Immature natural killer cell (primary cell): ENCODE results near the gene TTC39C. TPM values are rescaled to one million over a fixed set of nuclear protein-coding genes. Genes with fewer than 3 reads are reported as not detected.
"Not testable (repeated sequence)": the region's sequence is repeated elsewhere in the genome, so short reads cannot be mapped to it uniquely, and the experiment has no call there.

ENCODE experiments used
- DNase-seq, 3 donors: peaks; one replicate each; pipeline ENCODE4 v3.0.0; 2022; ENCODE audit warnings: mixed read lengths in 1 of 3
- H3K27ac Mint-ChIP-seq, 6 donors: one replicate each; pipeline ENCODE4 v1.8.0; 2020; ENCODE audit warnings: mixed read lengths in 6 of 6, mild to moderate bottlenecking in 5 of 6, inconsistent platforms in 4 of 6, moderate library complexity in 3 of 6
- H3K27me3 Mint-ChIP-seq, 3 donors: one replicate each; pipeline ENCODE4 v1.8.0; 2020 to 2021; ENCODE audit warnings: low read depth in 3 of 3, mild to moderate bottlenecking in 3 of 3, mixed read lengths in 3 of 3, moderate library complexity in 3 of 3, inconsistent platforms in 1 of 3
- H3K36me3 Mint-ChIP-seq, 3 donors: one replicate each; pipeline ENCODE4 v1.8.0; 2020; ENCODE audit warnings: mixed read lengths in 3 of 3, inconsistent platforms in 2 of 3, mild to moderate bottlenecking in 2 of 3
- H3K4me1 Mint-ChIP-seq, 2 donors: one replicate each; pipeline ENCODE4 v1.8.0; 2020; ENCODE audit warnings: inconsistent platforms in 2 of 2, mild to moderate bottlenecking in 2 of 2, mixed read lengths in 2 of 2, moderate library complexity in 1 of 2
- H3K4me3 Mint-ChIP-seq, 5 donors: one replicate each; pipeline ENCODE4 v1.8.0; 2020; ENCODE audit warnings: mild to moderate bottlenecking in 5 of 5, mixed read lengths in 5 of 5, inconsistent platforms in 3 of 5, moderate library complexity in 3 of 5
- H3K9me3 Mint-ChIP-seq, 6 donors: one replicate each; pipeline ENCODE4 v1.8.0; 2020; ENCODE audit warnings: mild to moderate bottlenecking in 6 of 6, mixed read lengths in 6 of 6, inconsistent platforms in 4 of 6, moderate library complexity in 3 of 6
- polyA plus RNA-seq, 3 donors: library from polyadenylated mRNA; unstranded; fragments of 300-500 nt; fragmentation: Illumina TruSeq; gene quantifications; one replicate each; pipeline ENCODE4 v1.2.3, GENCODE V29; 2021

The TTC39C gene
- polyA plus RNA-seq, 3 donors from 2014 or later, result 18.3 to 26.7 (median 25.0) TPM

- Mint-ChIP-seq H3K9me3 (no peaks in the 10 kb centered on the region), H3K27ac (peak overlapping the region in 2 of 6 donors; percentile 0 to 8), H3K4me1 (no peaks in the 10 kb centered on the region), H3K36me3 (peaks cover 29 to 64% (median 43%) of the 10 kb centered on the region in 3 donors), H3K4me3 (no peak overlapping the region), H3K27me3 (peaks cover 0 to 2% (median 0%) of the 10 kb centered on the region in 3 donors)
- DNase-seq, result no peak
Observed at GRCh38 chr18:24127735-24128134, 113.2 kb downstream of the TTC39C start.

DNA sequence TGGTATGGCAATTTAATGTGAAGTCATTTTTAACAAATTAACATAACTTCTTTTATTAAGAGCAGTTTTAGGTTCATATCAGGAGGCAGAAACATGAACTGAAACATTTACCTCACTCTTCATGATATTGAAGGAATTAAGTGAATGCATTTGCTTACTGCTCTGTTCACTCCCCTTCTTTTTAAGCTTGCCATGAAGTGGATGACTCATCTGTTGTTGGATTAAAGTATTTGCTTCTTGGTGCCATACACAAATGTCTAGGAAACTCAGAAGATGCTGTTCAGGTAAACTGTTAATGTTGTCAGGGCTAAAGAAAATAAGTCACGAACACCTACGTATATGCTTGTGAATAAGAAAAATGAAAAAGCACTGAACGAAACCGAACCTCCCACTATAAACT, 114.1 kb downstream of the TTC39C start:
- peaks cover 0 to 2% (median 0%) of the 10 kb centered on the region in 3 donors for H3K27me3 Mint-ChIP-seq
- no peak for DNase-seq
- no peak overlapping the region for H3K4me3 Mint-ChIP-seq
- H3K9me3 Mint-ChIP-seq, result no peaks in the 10 kb centered on the region
- peaks cover 28 to 68% (median 45%) of the 10 kb centered on the region in 3 donors for H3K36me3 Mint-ChIP-seq
- no peaks in the 10 kb centered on the region for H3K4me1 Mint-ChIP-seq
- H3K27ac Mint-ChIP-seq, result no peak overlapping the region

- H3K36me3 Mint-ChIP-seq, result peaks cover 27 to 56% (median 43%) of the 10 kb centered on the region in 3 donors
- no peak overlapping the region for H3K27ac Mint-ChIP-seq
- no peak overlapping the region for H3K4me3 Mint-ChIP-seq
- no peaks in the 10 kb centered on the region for H3K9me3 Mint-ChIP-seq
- peaks cover 0 to 2% (median 0%) of the 10 kb centered on the region in 3 donors for H3K27me3 Mint-ChIP-seq
- H3K4me1 Mint-ChIP-seq, result peaks cover 0 to 4% of the 10 kb centered on the region in 2 donors
- DNase-seq, result no peak
Observed at GRCh38 chr18:24130494-24130893, 115.9 kb downstream of the TTC39C start.

DNA sequence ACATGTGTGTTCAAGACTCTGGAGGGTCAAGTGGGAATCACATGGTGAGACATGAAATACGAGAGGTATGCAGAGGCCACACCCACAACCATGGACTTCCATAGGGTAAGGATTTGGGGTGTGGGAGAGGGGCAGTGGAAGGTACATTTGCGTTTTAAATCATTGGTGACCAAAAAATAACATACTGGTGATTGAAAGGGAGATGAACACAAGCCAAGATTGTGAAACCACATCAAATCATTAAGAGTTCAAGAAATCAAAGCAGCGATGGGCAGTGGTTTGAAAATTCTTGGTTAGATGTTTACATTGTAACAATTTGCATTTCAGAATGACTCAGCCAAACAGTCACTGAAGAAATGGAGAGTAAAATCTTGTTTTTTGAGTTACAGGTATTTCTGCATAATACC, 122.4 kb downstream of the TTC39C start:
- peaks cover 16 to 37% of the 10 kb centered on the region in 2 donors for H3K4me1 Mint-ChIP-seq
- H3K9me3 Mint-ChIP-seq, result no peaks in the 10 kb centered on the region
- peaks cover 15 to 29% (median 20%) of the 10 kb centered on the region in 3 donors for H3K36me3 Mint-ChIP-seq
- H3K4me3 Mint-ChIP-seq, result peak overlapping the region in 2 of 5 donors; percentile 1 to 33
- peak overlapping the region in 2 of 6 donors; percentile 4 to 27 for H3K27ac Mint-ChIP-seq
- H3K27me3 Mint-ChIP-seq, result peaks cover 3 to 19% (median 10%) of the 10 kb centered on the region in 3 donors
- no peak for DNase-seq

GRCh38 chr18:24138409-24138788, 123.8 kb downstream of the TTC39C start:
- Mint-ChIP-seq H3K27me3 (peaks cover 3 to 28% (median 11%) of the 10 kb centered on the region in 3 donors), H3K4me1 (peaks cover 16 to 37% of the 10 kb centered on the region in 2 donors), H3K27ac (peak overlapping the region in 2 of 6 donors; percentile 59 to 71), H3K9me3 (no peaks in the 10 kb centered on the region), H3K4me3 (peak overlapping the region; percentile 86 to 90 (median 88)), H3K36me3 (peaks cover 7 to 14% (median 11%) of the 10 kb centered on the region in 3 donors)
- DNase-seq, result no peak

DNA sequence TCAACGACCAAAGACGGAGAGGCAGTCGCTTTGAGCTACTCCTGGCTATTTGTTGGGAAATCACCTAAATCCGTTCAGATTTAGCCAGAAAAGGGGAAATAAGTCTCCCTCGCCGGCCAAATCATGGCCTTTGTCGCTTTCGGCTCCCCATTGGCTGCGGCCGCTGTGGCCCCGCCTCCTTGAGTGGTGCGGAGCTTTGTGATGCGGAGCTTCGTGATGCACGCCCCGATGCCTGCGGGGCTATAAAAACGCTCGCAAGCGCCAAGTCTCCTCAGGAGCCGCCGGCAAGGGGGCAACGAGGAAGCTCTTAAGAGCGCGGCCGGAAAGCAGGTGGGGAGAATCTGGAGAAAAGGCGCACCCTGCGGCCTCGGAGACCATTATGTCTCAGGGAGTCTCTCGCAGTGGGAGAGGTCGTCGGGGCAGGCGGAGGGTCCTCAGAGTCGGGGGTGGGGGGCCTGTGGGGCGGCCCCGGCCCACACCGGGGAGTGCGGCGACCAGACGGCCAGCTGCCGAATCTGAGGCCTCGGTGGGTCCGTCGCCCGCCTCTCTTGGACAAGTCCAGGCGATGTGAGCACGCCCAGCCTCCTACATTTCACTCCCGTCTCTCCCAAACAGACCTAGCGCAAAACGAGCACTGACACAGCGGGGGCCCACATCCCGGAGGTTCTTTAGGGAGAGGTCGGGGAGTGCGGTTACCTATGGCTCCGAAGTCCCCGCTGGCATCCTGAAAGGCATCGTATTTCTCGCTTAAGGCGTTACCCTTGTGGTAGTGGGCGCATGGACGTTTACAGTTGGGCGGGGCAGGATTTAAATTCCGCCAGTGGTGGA, 124.4 kb downstream of the TTC39C start, which contains the start of gene CABYR:
CABYR (plus strand) TSS at position 274 of the 828 bp plus-strand sequence. CDS start 4,053 bp downstream, outside the sequence.
- Mint-ChIP-seq H3K36me3 (peaks cover 7 to 12% (median 9%) of the 10 kb centered on the region in 3 donors), H3K9me3 (no peaks in the 10 kb centered on the region), H3K27ac (peak within 1 kb of the TSS in 2 of 6 donors; percentile 59 to 71), H3K27me3 (peaks cover 4 to 28% (median 15%) of the 10 kb centered on the region in 3 donors), H3K4me1 (peaks cover 16 to 37% of the 10 kb centered on the region in 2 donors), H3K4me3 (peak within 1 kb of the TSS; percentile 86 to 90 (median 88))
- peak; percentile 53 to 64 (median 59) for DNase-seq

DNA sequence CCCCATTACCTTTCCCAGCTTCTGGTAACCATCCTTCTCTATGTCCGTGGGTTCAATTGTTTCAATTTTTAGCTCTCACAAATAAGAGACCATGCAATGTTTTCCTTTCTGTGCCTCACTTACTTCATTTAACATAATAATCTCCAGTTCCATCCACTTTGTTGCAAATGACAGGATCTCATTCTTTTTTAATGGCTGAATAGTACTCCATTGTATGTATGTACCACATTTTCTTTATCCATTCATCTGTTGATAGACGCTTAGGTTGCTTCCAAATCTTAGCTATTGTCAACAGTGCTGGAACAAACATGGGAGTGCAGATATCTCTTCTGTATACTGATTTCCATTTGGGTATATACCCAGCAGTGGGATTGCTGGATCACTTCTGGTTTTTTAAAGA, 126.1 kb downstream of the TTC39C start:
- Mint-ChIP-seq H3K4me3 (peak overlapping the region in 3 of 5 donors; percentile 18 to 55 (median 19)), H3K4me1 (peaks cover 16 to 31% of the 10 kb centered on the region in 2 donors), H3K27ac (no peak overlapping the region), H3K36me3 (peaks cover 0 to 5% (median 3%) of the 10 kb centered on the region in 3 donors), H3K27me3 (peaks cover 5 to 33% (median 16%) of the 10 kb centered on the region in 3 donors), H3K9me3 (no peaks in the 10 kb centered on the region)
- DNase-seq, result no peak

DNA sequence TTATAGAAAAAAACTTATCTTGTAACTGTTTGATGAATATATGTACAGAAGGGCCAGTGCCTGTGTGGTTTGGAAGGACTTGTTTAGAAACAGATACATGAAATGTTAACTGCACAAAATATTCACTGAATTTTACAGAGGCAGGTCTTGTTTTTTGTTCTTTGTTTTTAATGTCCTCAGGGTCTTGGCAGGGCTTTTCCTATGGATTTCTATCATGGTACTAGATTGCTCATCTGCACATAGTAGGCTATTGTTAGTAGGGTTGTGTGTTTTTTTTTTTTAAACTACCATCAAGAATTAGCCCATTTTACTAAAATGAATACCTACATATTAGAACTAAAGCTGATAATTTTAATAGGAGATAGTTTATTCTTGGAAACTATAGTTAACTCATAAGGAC, 127.8 kb downstream of the TTC39C start:
- Mint-ChIP-seq H3K27ac (no peak overlapping the region), H3K4me1 (peaks cover 13 to 21% of the 10 kb centered on the region in 2 donors), H3K27me3 (peaks cover 5 to 33% (median 16%) of the 10 kb centered on the region in 3 donors), H3K9me3 (no peaks in the 10 kb centered on the region), H3K36me3 (peaks cover 0 to 3% (median 0%) of the 10 kb centered on the region in 3 donors), H3K4me3 (no peak overlapping the region)
- no peak for DNase-seq

DNA sequence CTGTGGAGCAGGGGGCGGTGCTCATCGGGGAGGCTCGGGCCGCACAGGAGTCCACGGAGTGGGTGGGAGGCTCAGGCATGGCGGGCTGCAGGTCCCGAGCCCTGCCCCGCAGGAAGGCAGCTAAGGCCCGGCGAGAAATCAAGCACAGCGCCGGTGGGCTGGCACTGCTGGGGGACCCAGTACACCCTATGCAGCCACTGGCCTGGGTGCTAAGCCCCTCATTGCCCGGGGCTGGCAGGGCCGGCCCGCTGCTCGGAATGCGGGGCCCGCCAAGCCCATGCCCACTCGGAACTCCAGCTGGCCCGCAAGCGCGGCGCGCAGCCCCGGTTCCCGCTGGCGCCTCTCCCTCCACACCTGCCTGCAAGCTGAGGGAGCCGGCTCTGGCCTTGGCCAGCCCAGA, 135.0 kb downstream of the TTC39C start:
- H3K36me3 Mint-ChIP-seq, H3K4me3 Mint-ChIP-seq, H3K9me3 Mint-ChIP-seq, DNase-seq, H3K27ac Mint-ChIP-seq, H3K4me1 Mint-ChIP-seq: not testable (repeated sequence)
- peaks cover 0 to 11% (median 4%) of the 10 kb centered on the region in 3 donors for H3K27me3 Mint-ChIP-seq

DNA sequence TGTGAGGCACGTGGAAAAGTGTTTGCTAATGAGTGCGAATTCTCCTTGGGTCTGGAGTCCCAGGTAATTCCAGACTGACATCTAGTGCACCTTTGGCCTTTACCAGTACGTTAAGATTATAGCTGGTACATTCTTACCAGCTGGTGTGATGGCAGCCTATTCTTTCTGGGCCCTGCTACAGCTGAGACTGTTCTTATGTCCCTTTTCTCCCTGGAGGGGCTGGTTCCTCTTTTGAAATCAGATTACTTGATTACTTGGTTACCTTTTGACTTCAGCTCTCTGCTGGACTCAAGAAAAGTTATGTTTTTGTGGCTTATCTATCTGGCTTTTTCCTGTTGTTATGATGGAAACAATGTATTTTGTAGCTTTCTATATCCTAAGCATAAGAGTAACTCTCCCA, 138.8 kb downstream of the TTC39C start:
- Mint-ChIP-seq H3K27me3 (peaks cover 0 to 4% (median 1%) of the 10 kb centered on the region in 3 donors), H3K36me3 (no peaks in the 10 kb centered on the region), H3K4me3 (no peak overlapping the region), H3K4me1 (no peaks in the 10 kb centered on the region), H3K27ac (no peak overlapping the region), H3K9me3 (no peaks in the 10 kb centered on the region)
- no peak for DNase-seq

DNA sequence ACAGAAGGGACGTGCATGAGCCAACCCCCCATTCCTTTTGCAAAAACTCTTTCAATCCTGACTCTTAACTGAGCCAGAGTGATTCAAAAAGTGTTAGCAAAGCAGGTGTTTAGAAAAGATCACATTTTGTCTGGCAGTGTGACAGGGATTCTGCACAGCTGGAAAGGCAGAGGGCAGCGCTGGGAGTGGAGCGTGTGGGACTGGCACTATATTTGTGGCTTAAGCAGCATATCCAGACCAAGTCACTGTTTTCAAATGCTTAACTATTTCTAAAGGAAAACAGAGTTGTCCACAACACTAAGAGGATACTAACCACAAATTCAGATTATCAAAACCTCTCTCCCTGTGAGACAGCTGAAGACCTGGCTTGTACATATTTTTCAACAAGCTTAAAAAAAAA, 143.3 kb downstream of the TTC39C start:
- Mint-ChIP-seq H3K27ac (no peak overlapping the region), H3K36me3 (no peaks in the 10 kb centered on the region), H3K9me3 (no peaks in the 10 kb centered on the region), H3K4me1 (no peaks in the 10 kb centered on the region), H3K27me3 (peaks cover 0 to 2% (median 1%) of the 10 kb centered on the region in 3 donors), H3K4me3 (no peak overlapping the region)
- no peak for DNase-seq

GRCh38 chr18:24160086-24160485, 145.5 kb downstream of the TTC39C start:
- no peak for DNase-seq
- no peaks in the 10 kb centered on the region for H3K9me3 Mint-ChIP-seq
- peaks cover 0 to 2% (median 1%) of the 10 kb centered on the region in 3 donors for H3K27me3 Mint-ChIP-seq
- no peak overlapping the region for H3K27ac Mint-ChIP-seq
- H3K36me3 Mint-ChIP-seq, result no peaks in the 10 kb centered on the region
- no peak overlapping the region for H3K4me3 Mint-ChIP-seq
- no peaks in the 10 kb centered on the region for H3K4me1 Mint-ChIP-seq

- no peak for DNase-seq
- H3K4me1 Mint-ChIP-seq, result no peaks in the 10 kb centered on the region
- no peaks in the 10 kb centered on the region for H3K36me3 Mint-ChIP-seq
- H3K9me3 Mint-ChIP-seq, result no peaks in the 10 kb centered on the region
- peaks cover 0 to 2% (median 1%) of the 10 kb centered on the region in 3 donors for H3K27me3 Mint-ChIP-seq
- H3K27ac Mint-ChIP-seq, result no peak overlapping the region
- H3K4me3 Mint-ChIP-seq, result no peak overlapping the region
Observed at GRCh38 chr18:24161304-24161703, 146.8 kb downstream of the TTC39C start.

DNA sequence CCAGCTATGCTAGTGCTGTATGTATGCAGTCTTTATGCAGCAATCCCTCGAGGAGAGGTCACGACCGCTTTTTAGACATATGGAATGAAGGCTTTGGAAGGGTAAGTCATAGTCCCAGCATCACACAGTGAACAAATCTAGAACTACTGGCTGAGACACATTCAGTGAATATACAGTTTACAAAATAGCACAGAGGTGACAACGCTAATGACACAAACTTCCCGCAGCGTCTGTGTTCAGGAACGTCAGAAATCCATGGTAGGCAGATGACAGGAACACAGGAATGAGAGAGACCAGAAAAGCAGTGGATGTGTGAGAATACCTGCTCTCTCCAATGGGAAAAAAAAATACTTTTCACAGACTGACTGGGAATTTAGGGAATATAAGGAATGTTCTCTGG, 153.9 kb downstream of the TTC39C start:
- no peaks in the 10 kb centered on the region for H3K9me3 Mint-ChIP-seq
- H3K36me3 Mint-ChIP-seq, result no peaks in the 10 kb centered on the region
- H3K4me3 Mint-ChIP-seq, result no peak overlapping the region
- H3K4me1 Mint-ChIP-seq, result no peaks in the 10 kb centered on the region
- DNase-seq, result no peak
- no peak overlapping the region for H3K27ac Mint-ChIP-seq
- H3K27me3 Mint-ChIP-seq, result peaks cover 4 to 15% (median 4%) of the 10 kb centered on the region in 3 donors
